HG03135 (cell line): Measurements from ENCODE around the gene PPT2.

Experiments
- ATAC-seq: cut with Tn5 transposase; IDR thresholded peaks from one replicate; pipeline ENCODE4 v1.9.1; 2021; ENCODE audit warnings: mild to moderate bottlenecking, moderate library complexity; ENCODE audit not compliant: unreplicated experiment

PPT2 gene

GRCh38 chr6:32151181-32151862, 2.6 kb upstream of the PPT2 start:
- ATAC-seq = no peak

DNA sequence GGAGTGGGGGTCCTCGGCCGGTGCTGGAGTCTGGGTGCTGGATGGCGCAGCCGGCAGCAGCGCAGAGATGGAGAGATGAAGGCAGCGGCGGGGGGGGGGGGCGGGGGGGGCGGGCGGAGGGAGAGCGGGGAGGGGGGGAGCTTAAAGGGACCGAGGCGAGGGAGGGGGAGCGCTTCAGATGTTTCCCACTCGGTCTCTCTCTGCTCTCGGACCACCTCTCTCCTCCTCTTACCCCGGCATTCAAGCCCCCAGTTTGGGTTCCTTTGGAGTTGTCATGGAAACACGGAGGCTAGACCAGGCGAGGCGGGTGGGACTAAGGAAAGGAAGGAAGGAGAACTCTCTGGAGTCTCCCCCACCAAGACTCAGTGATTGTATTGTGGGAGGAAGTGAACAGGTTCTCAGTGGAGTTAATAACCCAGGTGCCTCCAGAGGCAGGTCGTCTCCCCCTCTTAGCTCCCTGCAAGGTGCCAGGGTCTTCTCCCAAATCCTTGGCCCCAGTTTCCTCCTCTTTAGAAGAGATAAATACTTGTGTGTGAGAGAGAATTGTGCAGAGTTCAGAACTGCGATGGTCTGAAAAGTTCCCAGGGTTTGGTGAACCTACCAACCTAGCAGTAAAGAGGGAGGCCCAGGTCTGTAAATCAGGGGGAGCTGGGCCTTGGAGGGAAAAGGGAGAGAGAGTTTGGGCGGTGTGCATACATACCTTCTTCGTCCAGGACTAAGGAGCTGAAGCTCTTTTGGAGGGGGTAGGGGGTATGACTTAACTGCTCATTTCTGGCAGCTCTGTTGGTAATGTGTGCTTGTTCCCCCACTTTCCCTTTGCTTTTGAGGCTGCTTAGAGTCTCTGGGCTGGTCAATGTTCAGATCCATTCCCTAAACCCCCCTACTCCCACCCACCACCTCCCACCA, 1.8 kb upstream of the PPT2 start, which contains the start of gene PRRT1:
PRRT1 (minus strand) TSS at position 77 of the 906 bp plus-strand sequence. CDS start 112 bp downstream, outside the sequence.
- no peak for ATAC-seq

DNA sequence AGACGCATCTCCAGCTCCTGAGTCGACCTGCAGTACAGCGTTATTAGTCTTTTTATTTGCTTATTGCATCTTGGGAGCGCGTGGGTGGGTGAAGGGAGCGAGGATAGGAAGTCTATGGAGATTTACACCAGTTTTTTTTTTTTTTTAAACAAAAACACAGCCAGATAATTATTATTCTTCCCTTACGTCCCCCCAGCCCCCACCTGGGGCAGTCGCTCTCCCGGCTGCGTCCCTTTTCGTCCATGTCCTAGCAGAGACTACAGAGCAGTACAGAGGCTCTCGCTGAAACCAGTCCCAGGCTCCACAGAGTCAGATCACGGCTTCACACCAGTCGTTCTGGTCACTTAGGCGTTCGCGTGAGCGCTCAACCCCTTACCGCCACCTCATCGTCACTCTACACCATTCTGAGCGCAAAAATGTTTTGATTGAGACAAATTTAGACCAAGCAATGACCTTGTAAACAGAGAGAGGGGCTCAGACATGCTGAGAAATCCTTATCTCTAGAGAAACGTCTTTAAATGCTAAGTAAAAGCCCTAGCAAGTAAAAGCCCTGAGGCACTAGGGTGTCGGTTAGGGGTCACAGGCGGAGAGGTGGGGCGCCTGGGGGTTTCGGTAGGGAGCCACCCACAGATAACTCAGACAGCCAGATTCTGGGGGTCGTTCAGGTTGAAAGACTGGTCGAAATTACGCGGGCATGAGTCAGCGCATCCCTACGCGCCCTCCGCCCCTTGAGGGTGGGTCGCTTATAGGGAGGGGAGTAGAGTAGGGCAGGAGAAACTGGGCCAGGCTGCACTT, 975 bp upstream of the PPT2 start:
- ATAC-seq = no peak

DNA sequence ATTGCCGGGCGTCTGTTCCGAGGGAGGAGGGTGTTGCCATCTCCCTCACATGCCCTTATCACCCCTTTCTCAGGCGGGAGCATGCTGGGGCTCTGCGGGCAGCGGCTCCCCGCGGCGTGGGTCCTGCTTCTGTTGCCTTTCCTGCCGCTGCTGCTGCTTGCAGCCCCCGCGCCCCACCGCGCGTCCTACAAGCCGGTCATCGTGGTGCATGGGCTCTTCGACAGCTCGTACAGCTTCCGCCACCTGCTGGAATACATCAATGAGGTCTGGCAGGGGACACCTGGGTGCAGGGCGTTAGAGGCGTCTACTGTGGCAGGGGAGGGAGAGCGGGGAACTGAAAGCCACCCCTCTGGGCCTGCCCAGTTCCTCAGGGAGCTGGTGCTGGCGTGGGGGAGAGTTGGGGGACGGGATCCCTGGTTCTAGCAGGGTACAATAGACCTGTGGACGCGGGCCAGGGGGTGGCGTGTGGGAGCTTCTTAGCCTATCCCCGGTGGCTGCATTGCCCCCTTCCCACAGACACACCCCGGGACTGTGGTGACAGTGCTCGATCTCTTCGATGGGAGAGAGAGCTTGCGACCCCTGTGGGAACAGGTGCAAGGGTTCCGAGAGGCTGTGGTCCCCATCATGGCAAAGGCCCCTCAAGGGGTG, 697 bp downstream of the PPT2 start:
- peak; percentile 52 for ATAC-seq

- ATAC-seq = no peak
Measured at GRCh38 chr6:32156891-32157290, 3.0 kb downstream of the PPT2 start.

GRCh38 chr6:32158052-32158451, 4.1 kb downstream of the PPT2 start:
- no peak for ATAC-seq

DNA sequence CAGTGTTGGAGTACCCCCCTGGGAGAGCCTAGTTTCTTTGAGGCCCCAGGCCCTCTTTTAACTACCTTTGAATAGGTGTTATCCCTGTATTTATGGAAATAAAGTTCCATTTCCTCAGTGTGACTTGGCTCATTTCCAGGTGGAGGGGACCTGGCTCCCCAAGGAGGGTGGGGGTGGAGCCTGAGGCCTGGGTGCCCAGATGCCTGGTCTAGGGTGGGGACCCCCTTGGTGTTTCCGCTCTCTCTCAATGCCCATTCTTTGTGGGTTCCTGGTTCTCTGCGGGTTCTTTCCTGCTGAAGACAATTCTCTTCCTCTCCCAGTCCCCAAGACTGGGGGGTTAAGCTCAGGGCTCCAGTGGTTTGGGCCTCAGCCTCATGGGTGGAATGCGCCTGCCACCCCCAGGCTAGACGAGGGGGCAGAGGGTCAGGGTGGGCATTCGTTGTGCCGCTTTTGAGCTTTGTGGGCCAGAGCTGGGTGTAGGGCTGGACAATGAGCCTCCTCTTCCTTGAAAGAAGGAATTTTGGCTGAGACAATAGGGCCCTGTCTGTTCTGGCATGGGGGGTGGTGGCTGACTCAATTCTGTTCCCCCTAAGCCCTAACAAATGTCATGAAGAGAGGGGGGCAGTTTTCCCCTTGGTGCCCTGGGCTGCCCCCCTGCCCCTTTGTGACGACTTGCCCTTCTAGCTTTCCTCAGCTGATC, 9.8 kb downstream of the PPT2 start:
- ATAC-seq = no peak

DNA sequence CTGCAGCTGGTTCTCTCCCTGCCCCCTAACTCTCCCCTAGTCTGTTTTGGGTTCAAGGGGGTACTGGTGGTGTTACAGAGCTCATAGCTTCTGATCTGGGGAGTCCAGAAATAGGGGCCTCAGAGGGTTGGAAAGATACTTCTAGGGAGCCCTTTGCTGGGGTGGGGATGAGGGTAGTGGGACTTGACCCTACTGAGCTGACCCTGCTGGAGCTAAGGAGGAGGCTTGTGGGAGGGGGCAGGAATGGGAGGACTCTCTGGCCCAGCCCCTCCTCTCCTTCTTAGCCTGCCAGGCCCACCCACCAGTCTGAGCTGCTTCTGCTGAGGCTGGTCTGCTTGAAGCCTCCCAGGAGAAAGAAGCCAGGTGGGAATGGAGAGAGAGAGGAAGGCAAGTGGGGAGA, 10.4 kb downstream of the PPT2 start, which contains the start of gene EGFL8:
EGFL8 (plus strand) TSS at position 301 of the 400 bp plus-strand sequence. CDS start 1,571 bp downstream, outside the sequence.
- ATAC-seq = no peak

DNA sequence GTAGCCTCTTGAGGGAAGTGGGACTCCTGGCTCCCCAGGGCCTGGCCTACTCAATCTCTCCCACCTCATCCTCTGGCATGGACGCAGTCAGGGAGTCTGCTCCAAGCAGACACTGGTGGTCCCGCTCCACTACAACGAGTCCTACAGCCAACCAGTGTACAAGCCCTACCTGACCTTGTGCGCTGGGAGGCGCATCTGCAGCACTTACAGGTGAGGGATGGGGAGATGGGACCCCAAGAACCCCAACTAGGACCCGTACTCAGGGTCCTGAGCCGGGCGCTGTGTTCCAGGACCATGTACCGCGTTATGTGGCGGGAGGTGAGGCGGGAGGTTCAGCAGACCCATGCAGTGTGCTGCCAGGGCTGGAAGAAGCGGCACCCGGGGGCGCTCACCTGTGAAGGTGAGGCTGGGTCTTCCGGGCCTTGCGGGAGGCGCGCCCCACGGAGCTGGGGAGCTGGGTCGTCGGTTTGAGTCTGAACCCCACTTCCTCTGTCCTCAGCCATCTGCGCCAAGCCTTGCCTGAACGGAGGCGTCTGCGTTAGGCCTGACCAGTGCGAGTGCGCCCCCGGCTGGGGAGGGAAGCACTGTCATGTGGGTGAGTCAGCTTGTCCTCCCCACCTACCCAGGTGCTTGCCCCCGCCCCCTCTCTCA, 12.6 kb downstream of the PPT2 start:
- ATAC-seq = no peak

GRCh38 chr6:32167154-32167760, 13.3 kb downstream of the PPT2 start:
- no peak for ATAC-seq

- ATAC-seq = no peak
Measured at GRCh38 chr6:32167761-32168262, 13.9 kb downstream of the PPT2 start.

GRCh38 chr6:32168350-32168749, 14.4 kb downstream of the PPT2 start:
- no peak for ATAC-seq

- ATAC-seq = no peak
Measured at GRCh38 chr6:32168807-32169591, 15.1 kb downstream of the PPT2 start.

DNA sequence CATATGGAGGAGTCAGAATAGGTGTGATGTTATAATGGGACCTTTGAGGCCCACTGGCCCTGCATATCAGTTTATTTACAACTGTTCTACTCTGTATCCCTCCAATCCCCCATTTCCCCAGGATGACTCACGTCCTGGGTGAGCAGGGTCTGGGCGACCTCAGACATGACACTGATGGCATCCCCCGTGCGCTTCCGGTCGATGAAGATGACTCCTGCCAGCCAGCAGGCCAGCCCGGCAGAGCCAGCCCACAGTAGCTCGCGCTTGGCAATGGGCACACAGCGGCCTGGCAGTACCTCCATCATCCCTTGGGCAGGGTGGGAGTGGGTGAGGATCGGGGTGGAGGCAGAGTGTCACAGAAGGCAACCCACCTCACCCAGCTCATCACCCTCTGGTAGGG, 16.4 kb downstream of the PPT2 start:
- ATAC-seq = no peak

GRCh38 chr6:32171234-32171633, 17.3 kb downstream of the PPT2 start:
- ATAC-seq = no peak

- no peak for ATAC-seq
Measured at GRCh38 chr6:32173051-32173727, 19.2 kb downstream of the PPT2 start.

- no peak for ATAC-seq
Measured at GRCh38 chr6:32174416-32174815, 20.5 kb downstream of the PPT2 start.

GRCh38 chr6:32175322-32175710, 21.4 kb downstream of the PPT2 start:
- no peak for ATAC-seq
